Stomach (tissue), 4 donors: ENCODE measurements around the gene FAM83E.

Experiments
- POLR2AphosphoS5 ChIP-seq, 3 donors: sonication (generic); formaldehyde crosslinking; IDR thresholded peaks; one replicate each; pipeline ENCODE4 v1.6.1; 2016; ENCODE audit warnings: antibody characterized with exemption in 3 of 3
- TF ChIP-seq, protein P1 (sequence below), 7 experiments: fragments of 450-650 bp in 4 of 7; fragments of 200-600 bp in 3 of 7; sonication (generic) in 3 of 7; IDR thresholded peaks; one replicate each; pipeline ENCODE4 v1.5.1; 2016 to 2019; ENCODE audit warnings: antibody characterized with exemption in 7 of 7, control low read depth in 2 of 7, mild to moderate bottlenecking in 1 of 7

DNA sequence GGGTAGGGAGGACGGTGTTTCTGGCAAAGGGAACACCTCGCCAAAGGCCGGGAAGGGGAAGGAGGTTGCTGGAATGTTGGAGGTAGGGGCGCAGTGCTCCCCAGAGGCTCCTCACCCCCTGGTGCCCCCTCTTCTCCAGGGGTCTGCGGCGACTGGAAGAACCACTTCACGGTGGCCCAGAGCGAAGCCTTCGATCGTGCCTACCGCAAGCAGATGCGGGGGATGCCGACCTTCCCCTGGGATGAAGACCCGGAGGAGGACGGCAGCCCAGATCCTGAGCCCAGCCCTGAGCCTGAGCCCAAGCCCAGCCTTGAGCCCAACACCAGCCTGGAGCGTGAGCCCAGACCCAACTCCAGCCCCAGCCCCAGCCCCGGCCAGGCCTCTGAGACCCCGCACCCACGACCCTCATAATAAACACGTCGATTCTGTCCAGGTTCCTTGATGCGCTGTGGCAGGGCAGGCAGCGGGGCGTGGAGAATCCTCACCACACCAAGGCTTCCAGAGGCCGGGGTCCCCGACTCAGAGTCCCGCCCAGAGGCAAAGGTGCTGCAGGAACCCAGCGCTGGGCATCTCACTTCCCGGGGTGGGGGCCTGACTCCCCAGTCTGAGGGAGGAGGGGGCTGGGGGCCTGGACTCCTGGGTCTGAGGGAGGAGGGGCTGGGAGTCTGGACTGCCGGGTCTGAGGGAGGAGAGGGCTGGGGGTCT lies 15.7 kb downstream of the FAM83E start:
- TF ChIP-seq, protein P1, sequence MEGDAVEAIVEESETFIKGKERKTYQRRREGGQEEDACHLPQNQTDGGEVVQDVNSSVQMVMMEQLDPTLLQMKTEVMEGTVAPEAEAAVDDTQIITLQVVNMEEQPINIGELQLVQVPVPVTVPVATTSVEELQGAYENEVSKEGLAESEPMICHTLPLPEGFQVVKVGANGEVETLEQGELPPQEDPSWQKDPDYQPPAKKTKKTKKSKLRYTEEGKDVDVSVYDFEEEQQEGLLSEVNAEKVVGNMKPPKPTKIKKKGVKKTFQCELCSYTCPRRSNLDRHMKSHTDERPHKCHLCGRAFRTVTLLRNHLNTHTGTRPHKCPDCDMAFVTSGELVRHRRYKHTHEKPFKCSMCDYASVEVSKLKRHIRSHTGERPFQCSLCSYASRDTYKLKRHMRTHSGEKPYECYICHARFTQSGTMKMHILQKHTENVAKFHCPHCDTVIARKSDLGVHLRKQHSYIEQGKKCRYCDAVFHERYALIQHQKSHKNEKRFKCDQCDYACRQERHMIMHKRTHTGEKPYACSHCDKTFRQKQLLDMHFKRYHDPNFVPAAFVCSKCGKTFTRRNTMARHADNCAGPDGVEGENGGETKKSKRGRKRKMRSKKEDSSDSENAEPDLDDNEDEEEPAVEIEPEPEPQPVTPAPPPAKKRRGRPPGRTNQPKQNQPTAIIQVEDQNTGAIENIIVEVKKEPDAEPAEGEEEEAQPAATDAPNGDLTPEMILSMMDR (IDR thresholded peaks at IDR 0.05) = no peak
- no peak for TF ChIP-seq POLR2AphosphoS5 (IDR thresholded peaks at IDR 0.05)
